Kidney tubule cell (primary cell): ENCODE measurements around the gene DLG5.

Experiments
- DNase-seq: peaks from one replicate; pipeline ENCODE4 v3.0.0-alpha.2; 2018; ENCODE audit warnings: low spot score

DLG5 gene

DNA sequence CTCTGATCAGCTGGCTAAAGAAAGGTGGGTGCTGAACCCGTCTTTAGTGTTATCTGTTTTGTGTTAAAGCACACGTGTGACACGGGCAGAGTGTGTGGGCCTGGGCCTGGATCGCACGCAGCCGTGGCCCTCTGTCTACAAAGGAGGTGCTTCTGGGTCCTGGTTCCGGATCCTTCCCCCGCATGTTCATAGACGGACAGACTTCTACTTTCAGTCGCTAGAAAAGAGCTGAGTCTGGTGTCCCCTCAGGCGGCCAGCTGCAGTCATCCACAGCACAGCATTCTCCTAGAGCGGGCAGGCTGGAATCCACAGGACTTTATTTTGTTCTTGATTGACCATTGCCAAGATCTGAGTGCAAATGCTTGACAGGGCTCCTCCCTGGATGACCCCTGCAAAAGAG, 134.4 kb downstream of the DLG5 start:
- DNase-seq: no peak

DNA sequence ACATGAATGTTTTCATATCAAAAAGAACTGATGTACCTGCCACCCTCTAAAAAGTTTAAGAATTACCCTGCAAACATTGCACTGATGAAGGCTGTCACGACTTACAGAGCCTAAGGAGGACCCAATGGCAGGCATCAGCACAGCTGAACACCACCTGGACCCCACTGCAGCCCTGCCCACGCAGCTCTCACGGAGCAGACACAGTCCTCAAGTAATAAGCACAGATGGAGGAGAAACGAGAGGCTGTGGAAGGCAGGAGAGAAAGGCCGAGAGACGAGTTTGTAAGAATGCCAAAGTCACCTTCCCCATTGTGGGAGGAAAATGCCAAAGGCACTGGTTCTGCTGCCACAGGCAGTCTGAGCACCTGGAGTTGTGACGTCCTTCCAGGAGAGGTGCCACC, 135.0 kb downstream of the DLG5 start:
- DNase-seq: no peak

- no peak for DNase-seq
Observed at GRCh38 chr10:77789861-77790260, 136.7 kb downstream of the DLG5 start.

- DNase-seq: no peak
Observed at GRCh38 chr10:77789016-77789415, 137.5 kb downstream of the DLG5 start.

DNA sequence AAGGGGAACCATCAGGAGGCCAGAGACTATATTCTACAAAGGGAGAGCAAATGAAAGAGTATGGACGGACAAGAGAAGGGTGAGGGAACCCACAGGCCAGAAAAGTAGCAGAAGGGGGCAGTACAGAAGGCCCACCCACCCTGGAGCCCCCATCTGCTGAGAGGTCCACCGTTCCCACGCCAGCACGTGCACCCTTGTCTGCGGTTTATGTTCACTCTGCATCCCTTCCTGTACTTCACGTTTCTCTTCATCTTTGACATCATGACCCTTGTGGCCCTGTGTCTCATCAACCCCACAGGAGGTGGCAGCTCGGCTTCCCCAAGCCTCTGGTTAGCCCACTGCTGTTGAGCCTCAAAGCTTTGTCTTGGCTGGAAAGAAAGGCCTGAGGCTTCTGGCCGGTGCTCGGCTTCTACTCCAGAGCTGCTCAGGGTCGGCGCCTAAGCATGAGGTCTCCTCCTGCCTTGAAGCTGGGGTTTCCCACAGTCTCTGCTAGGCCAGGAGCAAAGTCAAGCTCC, 138.0 kb downstream of the DLG5 start:
- no peak for DNase-seq

- DNase-seq: no peak
Observed at GRCh38 chr10:77787440-77787839, 139.1 kb downstream of the DLG5 start.

DNA sequence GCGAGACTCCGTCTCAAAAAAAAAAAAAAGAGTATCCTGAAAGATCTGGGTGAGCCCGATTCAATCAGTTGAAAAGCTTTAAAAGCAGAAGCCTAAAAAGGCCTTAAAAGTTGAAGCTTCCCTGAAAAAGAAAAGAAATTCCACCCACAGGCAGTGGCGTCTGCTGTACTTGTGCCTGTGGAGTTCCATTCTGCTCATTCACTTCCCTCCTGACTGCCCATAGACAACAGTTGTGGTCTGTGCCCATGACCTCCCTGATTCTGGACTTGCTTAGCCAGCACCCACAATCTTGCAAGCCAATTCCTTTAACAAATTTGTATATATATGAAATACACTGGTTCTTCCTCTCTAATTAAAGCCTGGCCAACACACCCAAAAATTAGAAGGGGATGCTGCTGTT, 141.7 kb downstream of the DLG5 start:
- peak; percentile 70 for DNase-seq

DNA sequence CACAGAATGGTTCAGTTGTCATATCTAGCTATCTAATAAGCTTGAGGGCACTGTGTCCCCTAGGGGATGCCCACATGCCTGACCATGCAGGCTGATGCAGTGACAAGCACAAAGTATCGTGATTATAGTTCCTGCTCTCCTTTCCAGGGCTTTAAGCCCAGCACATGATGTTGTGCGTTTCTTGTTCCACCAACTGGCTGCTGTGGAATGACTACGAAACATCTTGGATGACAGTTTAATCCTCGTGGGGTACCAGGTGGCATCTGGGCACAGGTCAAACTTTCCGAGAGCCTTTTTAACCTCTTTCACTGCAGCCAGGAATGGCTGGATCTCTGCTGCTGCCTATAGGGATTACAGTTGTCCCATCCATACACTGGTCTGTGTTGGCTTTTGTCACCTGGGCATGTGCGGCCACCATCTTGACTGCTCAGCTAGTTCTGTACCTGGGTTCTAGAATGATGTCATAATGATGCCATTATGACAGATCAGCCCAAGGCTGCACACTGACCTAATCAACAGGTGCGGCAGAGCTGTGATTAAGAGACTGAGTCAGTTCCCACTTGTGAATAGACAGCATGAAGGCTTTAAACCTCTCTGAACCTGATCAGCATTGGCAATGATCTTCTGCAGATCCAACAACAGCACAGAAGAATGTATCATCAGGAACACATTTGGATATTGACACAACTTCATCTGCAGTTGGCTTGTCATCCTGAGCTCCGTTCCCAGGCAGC, 144.1 kb downstream of the DLG5 start:
- DNase-seq: no peak

DNA sequence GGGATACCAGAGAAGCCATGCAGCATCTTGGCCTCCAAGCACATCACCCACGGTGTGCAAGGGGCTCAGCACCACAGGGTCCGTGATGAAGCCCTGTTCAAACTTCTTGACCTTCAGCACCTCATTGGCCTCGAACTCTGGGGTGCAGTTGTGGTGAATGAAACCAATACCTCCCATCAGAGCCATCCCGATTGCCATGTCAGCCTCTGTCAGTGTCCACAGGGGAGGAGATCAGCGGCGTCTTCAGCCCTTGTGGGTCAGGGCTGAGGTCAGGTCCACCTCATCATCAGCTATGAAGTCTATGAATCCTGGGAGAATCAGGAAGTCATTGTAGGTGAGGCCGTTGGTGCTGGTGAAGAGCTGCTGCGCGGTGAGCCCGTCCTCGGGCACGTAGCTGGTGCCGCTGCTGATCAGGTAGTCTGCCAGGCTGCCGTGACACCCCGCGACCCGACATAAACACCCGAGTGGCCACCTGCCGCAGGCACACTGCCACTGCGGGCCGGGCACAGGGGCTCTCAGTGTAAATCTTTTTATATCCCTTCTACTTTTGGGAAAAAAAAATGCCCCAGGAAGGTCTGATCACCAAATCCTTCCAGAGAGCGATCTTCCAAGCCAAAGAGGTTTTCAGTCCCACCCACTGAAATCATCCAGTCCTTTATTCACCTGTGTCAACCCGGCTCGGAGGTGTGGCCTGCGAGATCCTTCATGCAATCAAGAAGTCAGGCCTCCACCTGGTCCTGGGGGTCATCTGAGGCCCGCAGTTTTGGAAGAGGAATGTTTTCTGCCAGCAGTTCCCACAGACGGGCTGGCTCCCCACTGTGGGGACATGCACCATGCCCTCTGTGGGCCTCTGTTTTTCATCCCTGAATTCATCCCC, 144.9 kb downstream of the DLG5 start:
- DNase-seq: no peak

DNA sequence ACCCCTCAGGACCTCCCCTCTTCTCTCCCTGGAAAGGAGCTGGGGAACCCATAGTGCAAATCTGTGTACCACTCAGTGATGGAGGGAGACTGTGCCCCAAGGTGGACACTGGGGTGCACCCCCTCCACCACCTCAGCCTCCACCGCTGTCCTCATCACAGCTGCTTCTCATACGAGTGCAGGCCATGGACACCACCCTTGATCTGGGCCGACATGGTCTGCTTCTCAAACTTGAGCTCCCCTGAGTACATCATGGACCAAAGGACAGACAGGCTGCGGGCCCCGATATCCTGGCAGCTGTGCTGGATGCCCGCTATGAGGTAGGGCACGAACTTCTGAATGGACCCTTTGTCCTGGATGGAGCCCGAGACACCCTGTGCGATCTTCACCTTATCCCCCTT, 146.4 kb downstream of the DLG5 start:
- no peak for DNase-seq

- no peak for DNase-seq
Observed at GRCh38 chr10:77776487-77776886, 150.1 kb downstream of the DLG5 start.

DNA sequence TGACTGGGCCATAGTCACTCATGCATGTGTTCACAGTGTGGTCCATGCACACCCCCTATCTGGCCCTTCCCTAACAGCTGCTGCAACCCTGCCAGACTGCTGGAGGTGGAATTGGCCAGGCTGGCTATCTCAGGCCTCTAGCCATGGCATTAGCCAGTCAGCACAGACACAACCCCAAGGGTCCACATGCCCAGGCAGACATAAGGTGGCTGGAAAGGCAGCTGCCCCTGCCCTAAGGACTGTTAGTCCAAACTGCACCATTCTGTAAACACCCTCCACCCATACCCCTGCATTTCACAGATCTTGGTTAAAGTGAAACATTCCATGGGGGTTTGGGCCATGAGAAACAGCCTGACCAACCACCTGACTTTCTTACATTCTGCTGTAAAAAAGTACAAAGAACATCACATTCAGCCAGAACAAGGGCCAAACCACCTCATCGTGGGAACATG, 151.6 kb downstream of the DLG5 start:
- DNase-seq: no peak

DNA sequence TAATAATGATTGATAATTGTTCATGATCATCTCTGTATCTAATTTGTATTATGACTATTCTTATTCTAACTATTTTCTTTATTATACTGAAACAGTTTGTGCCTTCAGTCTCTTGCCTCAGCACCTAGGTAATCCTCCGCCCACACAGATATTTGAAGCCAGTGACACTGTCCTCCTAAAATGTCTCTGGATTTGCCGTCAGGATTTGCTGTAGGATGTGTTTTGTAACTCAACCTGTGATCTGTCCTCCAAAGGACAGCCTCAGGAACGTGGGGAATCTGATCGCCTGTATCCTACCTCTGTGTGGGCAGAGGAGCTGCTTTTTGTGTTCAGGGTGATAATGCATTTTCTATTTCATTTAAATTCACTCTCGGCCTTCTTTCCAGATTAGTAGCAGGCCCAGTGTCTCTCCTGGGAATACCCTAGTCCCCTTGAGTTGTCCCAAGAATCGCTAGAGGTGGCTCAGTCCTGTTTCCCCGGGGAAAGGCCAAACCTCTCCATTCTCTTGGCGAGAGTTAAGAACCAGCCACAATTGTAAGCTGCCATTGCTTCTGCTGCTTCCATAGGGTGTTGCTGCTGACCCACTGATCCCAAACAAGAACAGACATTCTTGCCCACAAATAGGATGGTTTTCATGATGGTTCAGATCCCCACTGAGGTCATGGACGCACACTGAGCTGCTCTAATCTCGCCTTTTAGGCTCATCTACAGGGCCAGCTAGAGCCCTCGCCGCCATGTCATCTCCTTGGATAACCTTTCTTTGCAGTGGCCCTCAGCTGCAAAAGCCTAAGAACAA, 152.7 kb downstream of the DLG5 start:
- no peak for DNase-seq

GRCh38 chr10:77772852-77773600, 153.5 kb downstream of the DLG5 start:
- DNase-seq: peak; percentile 66

- DNase-seq: no peak
Observed at GRCh38 chr10:77771851-77772250, 154.7 kb downstream of the DLG5 start.

DNA sequence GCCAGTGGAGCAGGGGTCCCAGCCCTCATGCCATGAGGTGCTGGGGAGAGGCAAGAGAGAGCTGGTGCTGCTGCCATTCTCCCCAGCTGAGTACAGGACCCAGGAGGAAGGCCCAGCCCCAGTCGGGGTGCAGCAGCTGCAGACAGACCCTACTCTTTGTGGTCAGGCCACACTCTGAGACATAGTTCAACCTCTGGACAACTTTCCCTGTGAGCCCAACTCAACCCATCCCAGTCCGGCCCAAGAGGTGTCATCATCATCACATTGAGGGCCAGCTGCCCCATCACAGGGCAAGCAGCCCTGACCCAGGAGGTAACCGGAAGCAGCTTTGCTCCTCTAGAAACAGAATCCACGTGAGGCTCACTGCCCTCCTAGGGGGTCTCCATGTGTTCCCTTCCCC, 155.1 kb downstream of the DLG5 start:
- no peak for DNase-seq

GRCh38 chr10:77770868-77771175, 155.7 kb downstream of the DLG5 start:
- DNase-seq: no peak

GRCh38 chr10:77770081-77770867, 156.3 kb downstream of the DLG5 start:
- no peak for DNase-seq

DNA sequence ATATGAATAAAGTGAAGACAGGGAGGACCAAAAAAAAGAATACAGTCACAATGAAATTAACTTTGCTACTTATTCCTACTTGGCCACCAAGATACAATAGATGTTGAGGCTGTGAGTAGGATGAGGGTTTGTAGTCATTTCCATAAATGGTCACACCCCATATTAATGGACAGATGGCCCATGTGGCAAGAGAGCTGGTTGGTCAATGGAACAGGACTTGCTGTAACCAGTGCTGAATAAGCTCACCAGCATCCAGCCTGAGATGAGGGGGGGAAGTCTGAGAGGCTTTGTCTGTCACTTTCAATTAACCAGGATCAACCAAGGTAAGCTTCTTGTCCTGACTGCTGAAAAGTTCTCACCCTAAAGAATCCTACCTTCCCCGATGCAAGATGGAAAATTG, 158.5 kb downstream of the DLG5 start:
- DNase-seq: no peak

GRCh38 chr10:77763453-77764430, 162.8 kb downstream of the DLG5 start:
- DNase-seq: peak; percentile 44
